H1 (cell line): ENCODE data around the gene HAGH. TPM values are rescaled to one million over a fixed set of nuclear protein-coding genes. Genes with fewer than 3 reads are reported as not detected.

Experiments
- BRCA1 ChIP-seq: IDR thresholded peaks from 2 replicates; pipeline ENCODE4 v1.6.1; 2012; ENCODE audit warnings: low read depth, low read length, improper control_type of control experiment
- EZH2 ChIP-seq: fragments of 200-600 bp; sonication (generic); IDR thresholded peaks from 2 replicates; pipeline ENCODE4 v1.7.1; 2012; ENCODE audit warnings: low read depth, mild to moderate bottlenecking, moderate library complexity, low read length, inconsistent platforms; ENCODE audit not compliant: severe bottlenecking
- HDAC2 ChIP-seq, 2 experiments: fragments of 300-600 bp in 1 of 2; sonication (generic) in 1 of 2; IDR thresholded peaks; 2 replicates each; pipeline ENCODE4 v1.6.1; 2011 to 2012; ENCODE audit warnings: low read depth in 2 of 2, low read length in 2 of 2, mild to moderate bottlenecking in 2 of 2, moderate library complexity in 2 of 2, borderline replicate concordance in 1 of 2, inconsistent platforms in 1 of 2
- HDAC6 ChIP-seq: IDR thresholded peaks from one replicate; pipeline ENCODE4 v1.7.1; 2012; ENCODE audit warnings: low read depth, mild to moderate bottlenecking, inconsistent platforms, low read length, moderate library complexity
- NANOG ChIP-seq: IDR thresholded peaks from 2 replicates; pipeline ENCODE4 v1.6.1; 2011; ENCODE audit warnings: low read length, low read depth, mild to moderate bottlenecking, inconsistent platforms; ENCODE audit not compliant: insufficient read depth, poor library complexity, severe bottlenecking
- PHF8 ChIP-seq: fragments of 200-600 bp; sonication (generic); conservative IDR thresholded peaks from 2 replicates; pipeline ENCODE4 v1.7.1; 2012; ENCODE audit warnings: low read depth, mild to moderate bottlenecking, inconsistent platforms, low read length, moderate library complexity
- POU5F1 ChIP-seq: IDR thresholded peaks from 2 replicates; pipeline ENCODE4 v1.6.1; 2011; ENCODE audit warnings: low read depth, mild to moderate bottlenecking, low read length, moderate library complexity
- SIN3A ChIP-seq, 2 experiments: IDR thresholded peaks in 1 of 2; conservative IDR thresholded peaks in 1 of 2; 2 replicates each; pipeline ENCODE4 v1.6.1; 2011 to 2012; ENCODE audit warnings: low read length in 2 of 2, improper control_type of control experiment in 1 of 2, low read depth in 1 of 2, mild to moderate bottlenecking in 1 of 2
- SP1 ChIP-seq: IDR thresholded peaks from 2 replicates; pipeline ENCODE4 v1.6.1; 2011; ENCODE audit warnings: low read depth, low read length
- ZNF274 ChIP-seq: IDR thresholded peaks from 2 replicates; pipeline ENCODE4 v1.7.0; 2012; ENCODE audit warnings: low read length, borderline replicate concordance; ENCODE audit errors: extremely low read depth
- polyA plus RNA-seq, 7 experiments: library from polyadenylated mRNA; depleted of rRNA in 3 of 7; stranded (reverse) in 5 of 7; unstranded in 2 of 7; fragments of >200 nt in 5 of 7; fragments of 200-250 nt in 2 of 7; gene quantifications; 1 replicate in 5 of 7; 2 replicates in 1 of 7; 4 replicates in 1 of 7; pipeline versions ENCODE4 v1.2.1 to v1.2.3, GENCODE V29; 2011 to 2013; ENCODE audit warnings: missing spikeins in 2 of 7, mixed read lengths in 2 of 7
- total RNA-seq: library from RNA; stranded (reverse); fragmentation: NEBNext Ultra II Directional; extraction: Animal tissue kit (Norgen Biotek cat#: 25700); gene quantifications from 2 replicates; pipeline ENCODE4 v1.2.1, GENCODE V29; 2021
- TF ChIP-seq, protein P1 (sequence below): fragments of 300-600 bp; sonication (generic); IDR thresholded peaks from 2 replicates; pipeline ENCODE4 v1.7.1; 2012; ENCODE audit warnings: low read length, moderate library complexity, mild to moderate bottlenecking, inconsistent platforms; ENCODE audit not compliant: insufficient replicate concordance

The HAGH gene
- total and polyA plus RNA-seq, 2 of the 8 experiments (the other 6 are each of a cell fraction or from before 2014, with no cell fraction given), result 28.7 to 40.6 TPM

DNA sequence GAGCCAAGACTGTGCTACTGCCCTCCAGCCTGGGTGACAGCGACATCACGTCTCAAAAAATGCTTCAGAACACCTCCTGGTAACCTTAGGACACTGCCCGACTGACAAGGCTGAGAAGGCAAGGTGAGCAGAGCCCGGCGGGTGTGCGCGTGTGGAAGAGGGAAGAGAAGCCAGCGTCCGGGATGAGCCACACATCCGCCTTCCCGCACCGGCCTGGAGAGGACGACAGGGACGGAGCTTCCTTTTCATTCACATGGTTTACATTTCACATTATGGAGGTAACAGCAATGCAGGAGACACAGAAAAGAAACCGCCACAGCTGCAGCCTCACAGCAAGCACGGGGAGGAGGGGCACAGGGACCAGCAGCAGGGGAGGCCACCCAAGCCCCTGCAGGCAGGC lies 16.5 kb downstream of the HAGH start (continued):
- TF ChIP-seq, protein P1, sequence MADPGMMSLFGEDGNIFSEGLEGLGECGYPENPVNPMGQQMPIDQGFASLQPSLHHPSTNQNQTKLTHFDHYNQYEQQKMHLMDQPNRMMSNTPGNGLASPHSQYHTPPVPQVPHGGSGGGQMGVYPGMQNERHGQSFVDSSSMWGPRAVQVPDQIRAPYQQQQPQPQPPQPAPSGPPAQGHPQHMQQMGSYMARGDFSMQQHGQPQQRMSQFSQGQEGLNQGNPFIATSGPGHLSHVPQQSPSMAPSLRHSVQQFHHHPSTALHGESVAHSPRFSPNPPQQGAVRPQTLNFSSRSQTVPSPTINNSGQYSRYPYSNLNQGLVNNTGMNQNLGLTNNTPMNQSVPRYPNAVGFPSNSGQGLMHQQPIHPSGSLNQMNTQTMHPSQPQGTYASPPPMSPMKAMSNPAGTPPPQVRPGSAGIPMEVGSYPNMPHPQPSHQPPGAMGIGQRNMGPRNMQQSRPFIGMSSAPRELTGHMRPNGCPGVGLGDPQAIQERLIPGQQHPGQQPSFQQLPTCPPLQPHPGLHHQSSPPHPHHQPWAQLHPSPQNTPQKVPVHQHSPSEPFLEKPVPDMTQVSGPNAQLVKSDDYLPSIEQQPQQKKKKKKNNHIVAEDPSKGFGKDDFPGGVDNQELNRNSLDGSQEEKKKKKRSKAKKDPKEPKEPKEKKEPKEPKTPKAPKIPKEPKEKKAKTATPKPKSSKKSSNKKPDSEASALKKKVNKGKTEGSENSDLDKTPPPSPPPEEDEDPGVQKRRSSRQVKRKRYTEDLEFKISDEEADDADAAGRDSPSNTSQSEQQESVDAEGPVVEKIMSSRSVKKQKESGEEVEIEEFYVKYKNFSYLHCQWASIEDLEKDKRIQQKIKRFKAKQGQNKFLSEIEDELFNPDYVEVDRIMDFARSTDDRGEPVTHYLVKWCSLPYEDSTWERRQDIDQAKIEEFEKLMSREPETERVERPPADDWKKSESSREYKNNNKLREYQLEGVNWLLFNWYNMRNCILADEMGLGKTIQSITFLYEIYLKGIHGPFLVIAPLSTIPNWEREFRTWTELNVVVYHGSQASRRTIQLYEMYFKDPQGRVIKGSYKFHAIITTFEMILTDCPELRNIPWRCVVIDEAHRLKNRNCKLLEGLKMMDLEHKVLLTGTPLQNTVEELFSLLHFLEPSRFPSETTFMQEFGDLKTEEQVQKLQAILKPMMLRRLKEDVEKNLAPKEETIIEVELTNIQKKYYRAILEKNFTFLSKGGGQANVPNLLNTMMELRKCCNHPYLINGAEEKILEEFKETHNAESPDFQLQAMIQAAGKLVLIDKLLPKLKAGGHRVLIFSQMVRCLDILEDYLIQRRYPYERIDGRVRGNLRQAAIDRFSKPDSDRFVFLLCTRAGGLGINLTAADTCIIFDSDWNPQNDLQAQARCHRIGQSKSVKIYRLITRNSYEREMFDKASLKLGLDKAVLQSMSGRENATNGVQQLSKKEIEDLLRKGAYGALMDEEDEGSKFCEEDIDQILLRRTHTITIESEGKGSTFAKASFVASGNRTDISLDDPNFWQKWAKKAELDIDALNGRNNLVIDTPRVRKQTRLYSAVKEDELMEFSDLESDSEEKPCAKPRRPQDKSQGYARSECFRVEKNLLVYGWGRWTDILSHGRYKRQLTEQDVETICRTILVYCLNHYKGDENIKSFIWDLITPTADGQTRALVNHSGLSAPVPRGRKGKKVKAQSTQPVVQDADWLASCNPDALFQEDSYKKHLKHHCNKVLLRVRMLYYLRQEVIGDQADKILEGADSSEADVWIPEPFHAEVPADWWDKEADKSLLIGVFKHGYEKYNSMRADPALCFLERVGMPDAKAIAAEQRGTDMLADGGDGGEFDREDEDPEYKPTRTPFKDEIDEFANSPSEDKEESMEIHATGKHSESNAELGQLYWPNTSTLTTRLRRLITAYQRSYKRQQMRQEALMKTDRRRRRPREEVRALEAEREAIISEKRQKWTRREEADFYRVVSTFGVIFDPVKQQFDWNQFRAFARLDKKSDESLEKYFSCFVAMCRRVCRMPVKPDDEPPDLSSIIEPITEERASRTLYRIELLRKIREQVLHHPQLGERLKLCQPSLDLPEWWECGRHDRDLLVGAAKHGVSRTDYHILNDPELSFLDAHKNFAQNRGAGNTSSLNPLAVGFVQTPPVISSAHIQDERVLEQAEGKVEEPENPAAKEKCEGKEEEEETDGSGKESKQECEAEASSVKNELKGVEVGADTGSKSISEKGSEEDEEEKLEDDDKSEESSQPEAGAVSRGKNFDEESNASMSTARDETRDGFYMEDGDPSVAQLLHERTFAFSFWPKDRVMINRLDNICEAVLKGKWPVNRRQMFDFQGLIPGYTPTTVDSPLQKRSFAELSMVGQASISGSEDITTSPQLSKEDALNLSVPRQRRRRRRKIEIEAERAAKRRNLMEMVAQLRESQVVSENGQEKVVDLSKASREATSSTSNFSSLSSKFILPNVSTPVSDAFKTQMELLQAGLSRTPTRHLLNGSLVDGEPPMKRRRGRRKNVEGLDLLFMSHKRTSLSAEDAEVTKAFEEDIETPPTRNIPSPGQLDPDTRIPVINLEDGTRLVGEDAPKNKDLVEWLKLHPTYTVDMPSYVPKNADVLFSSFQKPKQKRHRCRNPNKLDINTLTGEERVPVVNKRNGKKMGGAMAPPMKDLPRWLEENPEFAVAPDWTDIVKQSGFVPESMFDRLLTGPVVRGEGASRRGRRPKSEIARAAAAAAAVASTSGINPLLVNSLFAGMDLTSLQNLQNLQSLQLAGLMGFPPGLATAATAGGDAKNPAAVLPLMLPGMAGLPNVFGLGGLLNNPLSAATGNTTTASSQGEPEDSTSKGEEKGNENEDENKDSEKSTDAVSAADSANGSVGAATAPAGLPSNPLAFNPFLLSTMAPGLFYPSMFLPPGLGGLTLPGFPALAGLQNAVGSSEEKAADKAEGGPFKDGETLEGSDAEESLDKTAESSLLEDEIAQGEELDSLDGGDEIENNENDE, result no peak
- no peak for TF ChIP-seq EZH2
- no peak for TF ChIP-seq SIN3A (conservative IDR thresholded peaks at IDR 0.05 in 1 of 2, IDR thresholded peaks at IDR 0.05 in 1 of 2; ENCODE audit: low read depth in 1 of 2, low read length in 2 of 2)
- TF ChIP-seq PHF8, result no peak
- no peak for TF ChIP-seq HDAC6
- TF ChIP-seq NANOG, result no peak
- no peak for TF ChIP-seq SP1
- TF ChIP-seq ZNF274, result no peak
- TF ChIP-seq HDAC2 (IDR thresholded peaks at IDR 0.05; ENCODE audit: borderline replicate concordance in 1 of 2, low read depth in 2 of 2, low read length in 2 of 2), result no peak
- no peak for TF ChIP-seq BRCA1
- no peak for TF ChIP-seq POU5F1
